HG02759 (cell line): ENCODE measurements around the gene MELK.

Experiments
- ATAC-seq: cut with Tn5 transposase; IDR thresholded peaks from one replicate; pipeline ENCODE4 v1.9.1; 2021; ENCODE audit warnings: mild to moderate bottlenecking, moderate library complexity; ENCODE audit not compliant: unreplicated experiment

Gene MELK

GRCh38 chr9:36576866-36577265 is 4.2 kb downstream of the MELK start:
- no peak for ATAC-seq

GRCh38 chr9:36584620-36585460 is 12.1 kb downstream of the MELK start:
- ATAC-seq: no peak

GRCh38 chr9:36590231-36590630 is 17.5 kb downstream of the MELK start:
- ATAC-seq: no peak

- ATAC-seq: no peak
These were observed 20.3 kb downstream of the MELK start for GRCh38 chr9:36592801-36593583.

GRCh38 chr9:36594213-36594612 is 21.5 kb downstream of the MELK start:
- no peak for ATAC-seq

- no peak for ATAC-seq
These were observed 24.9 kb downstream of the MELK start for GRCh38 chr9:36597412-36598178.

GRCh38 chr9:36598273-36598672 is 25.6 kb downstream of the MELK start:
- ATAC-seq: no peak

GRCh38 chr9:36603006-36603405 is 30.3 kb downstream of the MELK start:
- ATAC-seq: peak; percentile 79

GRCh38 chr9:36609306-36609705 is 36.6 kb downstream of the MELK start:
- no peak for ATAC-seq

GRCh38 chr9:36622121-36622520 is 49.4 kb downstream of the MELK start:
- no peak for ATAC-seq

- no peak for ATAC-seq
These were observed 50.6 kb downstream of the MELK start for GRCh38 chr9:36623280-36623679.

- ATAC-seq: no peak
These were observed 52.4 kb downstream of the MELK start for GRCh38 chr9:36625006-36625615.

- ATAC-seq: no peak
These were observed 60.2 kb downstream of the MELK start for GRCh38 chr9:36632892-36633291.

GRCh38 chr9:36637491-36638270 is 65.0 kb downstream of the MELK start:
- ATAC-seq: no peak

GRCh38 chr9:36640771-36641381 is 68.2 kb downstream of the MELK start:
- ATAC-seq: peak; percentile 83

GRCh38 chr9:36642817-36643216 is 70.1 kb downstream of the MELK start:
- no peak for ATAC-seq

GRCh38 chr9:36656842-36657241 is 84.1 kb downstream of the MELK start:
- ATAC-seq: no peak

GRCh38 chr9:36659500-36659899 is 86.8 kb downstream of the MELK start:
- no peak for ATAC-seq

GRCh38 chr9:36664806-36665205 is 92.1 kb downstream of the MELK start:
- ATAC-seq: no peak

- ATAC-seq: no peak
These were observed 92.7 kb downstream of the MELK start for GRCh38 chr9:36665387-36665786.
